Mammary epithelial cell (primary cell): ENCODE data around the gene LCE1A.

Experiments used
- EZH2 ChIP-seq: IDR thresholded peaks from 2 replicates; pipeline ENCODE4 v1.6.1; 2012; ENCODE audit warnings: low read length, inconsistent platforms, borderline replicate concordance
- TF ChIP-seq, protein P1 (sequence below), 2 donors: IDR thresholded peaks in 1 of 2; conservative IDR thresholded peaks in 1 of 2; 2 replicates each; pipeline ENCODE4 v1.5.1; 2011 to 2012; ENCODE audit warnings: inconsistent platforms in 2 of 2, low read length in 2 of 2, mild to moderate bottlenecking in 2 of 2, control low read depth in 1 of 2, low read depth in 1 of 2; ENCODE audit not compliant: insufficient read depth in 1 of 2; ENCODE audit errors: extremely low read depth in 1 of 2

DNA sequence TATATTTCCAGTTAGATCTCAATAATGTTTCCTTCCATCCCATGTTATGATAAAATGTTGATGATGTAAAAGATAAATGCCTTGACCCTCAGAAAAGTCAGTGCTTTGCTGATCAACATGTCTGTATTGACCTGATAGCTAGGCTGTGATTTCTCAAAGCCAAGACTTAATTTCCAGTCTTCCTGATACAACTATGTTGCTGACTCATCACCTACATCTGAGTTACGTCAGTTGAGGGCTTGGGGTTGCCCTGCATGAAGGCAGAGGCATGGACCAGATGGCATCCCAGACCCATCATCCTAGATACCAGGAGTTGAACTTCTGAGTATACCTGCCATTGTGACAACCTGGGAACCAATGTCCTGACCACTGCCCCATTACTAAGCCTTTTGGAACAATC lies 25.9 kb upstream of the LCE1A start:
- TF ChIP-seq, protein P1, sequence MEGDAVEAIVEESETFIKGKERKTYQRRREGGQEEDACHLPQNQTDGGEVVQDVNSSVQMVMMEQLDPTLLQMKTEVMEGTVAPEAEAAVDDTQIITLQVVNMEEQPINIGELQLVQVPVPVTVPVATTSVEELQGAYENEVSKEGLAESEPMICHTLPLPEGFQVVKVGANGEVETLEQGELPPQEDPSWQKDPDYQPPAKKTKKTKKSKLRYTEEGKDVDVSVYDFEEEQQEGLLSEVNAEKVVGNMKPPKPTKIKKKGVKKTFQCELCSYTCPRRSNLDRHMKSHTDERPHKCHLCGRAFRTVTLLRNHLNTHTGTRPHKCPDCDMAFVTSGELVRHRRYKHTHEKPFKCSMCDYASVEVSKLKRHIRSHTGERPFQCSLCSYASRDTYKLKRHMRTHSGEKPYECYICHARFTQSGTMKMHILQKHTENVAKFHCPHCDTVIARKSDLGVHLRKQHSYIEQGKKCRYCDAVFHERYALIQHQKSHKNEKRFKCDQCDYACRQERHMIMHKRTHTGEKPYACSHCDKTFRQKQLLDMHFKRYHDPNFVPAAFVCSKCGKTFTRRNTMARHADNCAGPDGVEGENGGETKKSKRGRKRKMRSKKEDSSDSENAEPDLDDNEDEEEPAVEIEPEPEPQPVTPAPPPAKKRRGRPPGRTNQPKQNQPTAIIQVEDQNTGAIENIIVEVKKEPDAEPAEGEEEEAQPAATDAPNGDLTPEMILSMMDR (conservative IDR thresholded peaks at IDR 0.05 in 1 of 2, IDR thresholded peaks at IDR 0.05 in 1 of 2; ENCODE audit: extremely low read depth in 1 of 2, insufficient read depth in 1 of 2, low read depth in 1 of 2, low read length in 2 of 2): no peak
- no peak for TF ChIP-seq EZH2
